Calu3 (cell line): ENCODE results near the gene CCDC148. TPM values are rescaled to one million over a fixed set of nuclear protein-coding genes. Genes with fewer than 3 reads are reported as not detected.

Source experiments
- BruUV-seq: library from RNA; stranded (reverse); fragments of 400-500 nt; replicated peaks from 2 replicates; lab custom pipeline; 2021; lab: Mats Ljungman, UMichigan
- CTCF ChIA-PET: fragments of 300-600 bp; sonication (Branson Sonifier 250); formaldehyde crosslinking; loops from one replicate; lab custom pipeline; 2022; ENCODE audit warnings: antibody characterized with exemption; lab: Charles Lee
- DNase-seq: peaks from one replicate; pipeline ENCODE4 v3.0.0; 2022
- H3K27ac Mint-ChIP-seq: one replicate; pipeline ENCODE4 v1.8.0; 2022; ENCODE audit warnings: mixed read lengths; ENCODE audit not compliant: unreplicated experiment
- H3K27me3 Mint-ChIP-seq: one replicate; pipeline ENCODE4 v1.8.0; 2022; ENCODE audit warnings: mixed read lengths; ENCODE audit not compliant: unreplicated experiment
- H3K36me3 Mint-ChIP-seq: one replicate; pipeline ENCODE4 v1.8.0; 2022; ENCODE audit warnings: mild to moderate bottlenecking, moderate library complexity, mixed read lengths; ENCODE audit not compliant: insufficient read depth, unreplicated experiment
- H3K4me1 Mint-ChIP-seq: one replicate; pipeline ENCODE4 v1.8.0; 2022; ENCODE audit warnings: mild to moderate bottlenecking, low read depth, mixed read lengths; ENCODE audit not compliant: unreplicated experiment
- H3K4me3 Mint-ChIP-seq: one replicate; pipeline ENCODE4 v1.8.0; 2022; ENCODE audit warnings: mild to moderate bottlenecking, low read depth, moderate library complexity, mixed read lengths; ENCODE audit not compliant: unreplicated experiment
- H3K9me3 Mint-ChIP-seq: one replicate; pipeline ENCODE4 v1.8.0; 2022; ENCODE audit warnings: low read depth, mixed read lengths; ENCODE audit not compliant: unreplicated experiment
- intact Hi-C: fragments of 100-400 bp; cut with micrococcal nuclease; formaldehyde crosslinking; loops from one replicate; pipeline ENCODE4 v1.10.0; 2022; ENCODE audit not compliant: unreplicated experiment
- total RNA-seq: library from RNA; stranded (reverse); gene quantifications from 2 replicates; pipeline ENCODE4 v1.2.3, GENCODE V29; 2022
- TF ChIP-seq, protein P1 (sequence below): fragments of 200-600 bp; IDR thresholded peaks from one replicate; pipeline ENCODE4 v1.8.0; 2022; ENCODE audit warnings: antibody characterized with exemption; ENCODE audit not compliant: unreplicated experiment

The CCDC148 gene
- total RNA-seq, 1 experiment from 2014 or later: 5.1 TPM

DNA sequence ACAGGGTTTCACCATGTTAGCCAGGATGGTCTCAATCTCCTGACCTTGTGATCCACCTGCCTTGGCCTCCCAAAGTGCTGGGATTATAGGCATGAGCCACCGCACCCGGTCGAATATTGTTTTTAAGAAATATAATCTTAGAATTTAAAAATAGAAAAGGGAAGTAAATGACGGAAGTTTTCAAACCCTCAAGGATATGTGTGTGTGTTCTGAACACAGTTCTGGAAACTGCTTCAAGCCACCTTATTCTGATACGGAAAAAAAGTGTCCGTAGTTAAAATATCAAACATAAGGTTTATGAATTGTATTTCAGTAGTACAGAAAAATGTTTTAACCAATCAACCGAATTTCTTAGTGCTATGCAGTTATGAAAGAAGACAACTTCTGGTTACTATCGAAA, 239.0 kb downstream of the CCDC148 start:
- no TSS peak for BruUV-seq
- CTCF ChIA-PET: no interaction called here
- Mint-ChIP-seq H3K9me3 (peaks cover 3% of the 10 kb centered on the region), H3K4me3 (no peak overlapping the region), H3K27me3 (no peaks in the 10 kb centered on the region), H3K36me3 (no peaks in the 10 kb centered on the region), H3K27ac (no peak overlapping the region), H3K4me1 (peaks cover 8% of the 10 kb centered on the region)
- intact Hi-C loops: no loop called here
- no peak for DNase-seq
- TF ChIP-seq, protein P1, sequence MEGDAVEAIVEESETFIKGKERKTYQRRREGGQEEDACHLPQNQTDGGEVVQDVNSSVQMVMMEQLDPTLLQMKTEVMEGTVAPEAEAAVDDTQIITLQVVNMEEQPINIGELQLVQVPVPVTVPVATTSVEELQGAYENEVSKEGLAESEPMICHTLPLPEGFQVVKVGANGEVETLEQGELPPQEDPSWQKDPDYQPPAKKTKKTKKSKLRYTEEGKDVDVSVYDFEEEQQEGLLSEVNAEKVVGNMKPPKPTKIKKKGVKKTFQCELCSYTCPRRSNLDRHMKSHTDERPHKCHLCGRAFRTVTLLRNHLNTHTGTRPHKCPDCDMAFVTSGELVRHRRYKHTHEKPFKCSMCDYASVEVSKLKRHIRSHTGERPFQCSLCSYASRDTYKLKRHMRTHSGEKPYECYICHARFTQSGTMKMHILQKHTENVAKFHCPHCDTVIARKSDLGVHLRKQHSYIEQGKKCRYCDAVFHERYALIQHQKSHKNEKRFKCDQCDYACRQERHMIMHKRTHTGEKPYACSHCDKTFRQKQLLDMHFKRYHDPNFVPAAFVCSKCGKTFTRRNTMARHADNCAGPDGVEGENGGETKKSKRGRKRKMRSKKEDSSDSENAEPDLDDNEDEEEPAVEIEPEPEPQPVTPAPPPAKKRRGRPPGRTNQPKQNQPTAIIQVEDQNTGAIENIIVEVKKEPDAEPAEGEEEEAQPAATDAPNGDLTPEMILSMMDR: no peak

- no TSS peak for BruUV-seq
- DNase-seq: no peak
- CTCF ChIA-PET: interaction anchor here (0.6 to 1.1 kb wide), 2 partner anchors 12 to 274 kb away, joined by 3 read pairs; no protein-coding TSS in a partner anchor
Observed at GRCh38 chr2:158214431-158214830, 242.1 kb downstream of the CCDC148 start.

DNA sequence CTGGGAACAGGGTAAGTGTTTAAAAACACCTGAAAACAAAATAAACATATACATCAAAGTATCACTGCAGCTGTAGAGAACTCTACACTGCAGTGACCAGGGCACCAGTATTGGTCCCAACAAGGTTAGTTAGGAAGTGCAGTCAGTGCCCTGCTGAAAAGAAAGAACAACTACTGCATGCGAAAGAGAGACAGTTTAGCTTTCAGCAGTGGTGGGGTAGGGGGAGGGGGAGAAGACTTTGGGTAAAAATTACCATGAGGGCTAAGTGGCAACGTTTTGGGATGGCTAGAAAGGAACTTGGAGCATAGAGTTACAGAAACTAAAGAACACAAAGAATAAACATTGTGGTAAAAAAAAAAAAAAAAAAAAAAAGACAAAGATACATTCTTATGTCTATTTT, 242.8 kb downstream of the CCDC148 start:
- no TSS peak for BruUV-seq
- Mint-ChIP-seq H3K27ac (no peak overlapping the region), H3K9me3 (no peaks in the 10 kb centered on the region), H3K4me1 (peaks cover 8% of the 10 kb centered on the region), H3K27me3 (no peaks in the 10 kb centered on the region), H3K36me3 (no peaks in the 10 kb centered on the region), H3K4me3 (no peak overlapping the region)
- intact Hi-C loops: no loop called here
- TF ChIP-seq, protein P1: no peak
- no peak for DNase-seq
- CTCF ChIA-PET: interaction anchor here (0.6 to 1.1 kb wide), 2 partner anchors 11 to 274 kb away, joined by 3 read pairs; no protein-coding TSS in a partner anchor

More at GRCh38 chr2:158214431-158214830, 242.1 kb downstream of the CCDC148 start:
- no peaks in the 10 kb centered on the region for H3K36me3 Mint-ChIP-seq
- intact Hi-C loops: no loop called here
- H3K27ac Mint-ChIP-seq: no peak overlapping the region
- H3K27me3 Mint-ChIP-seq: no peaks in the 10 kb centered on the region
- peaks cover 8% of the 10 kb centered on the region for H3K4me1 Mint-ChIP-seq
- TF ChIP-seq, protein P1: no peak
- H3K4me3 Mint-ChIP-seq: no peak overlapping the region
- no peaks in the 10 kb centered on the region for H3K9me3 Mint-ChIP-seq

DNA sequence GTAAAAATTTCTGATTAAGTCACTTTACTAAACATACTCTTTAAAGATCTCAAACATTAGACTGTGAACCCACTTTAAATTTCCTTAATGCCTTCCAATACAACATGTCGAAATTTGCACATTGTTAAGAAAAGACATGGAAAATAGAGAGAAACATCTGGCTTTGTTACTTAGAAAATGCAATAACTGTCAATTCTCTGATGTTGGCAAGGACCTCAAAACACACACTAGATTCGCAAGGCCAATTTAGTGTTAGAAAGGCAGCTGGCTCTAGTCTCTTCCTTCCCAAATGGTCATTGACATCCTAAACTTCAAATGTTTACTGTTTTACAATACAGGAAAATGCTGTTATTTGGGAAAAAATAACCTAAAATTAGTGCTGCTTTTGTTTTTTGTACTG, 244.3 kb downstream of the CCDC148 start:
- no TSS peak for BruUV-seq
- TF ChIP-seq, protein P1: no peak
- DNase-seq: no peak
- no peaks in the 10 kb centered on the region for H3K9me3 Mint-ChIP-seq
- no peak overlapping the region for H3K27ac Mint-ChIP-seq
- H3K4me3 Mint-ChIP-seq: no peak overlapping the region
- intact Hi-C loops: no loop called here
- H3K36me3 Mint-ChIP-seq: no peaks in the 10 kb centered on the region
- H3K4me1 Mint-ChIP-seq: peaks cover 8% of the 10 kb centered on the region
- CTCF ChIA-PET: no interaction called here
- H3K27me3 Mint-ChIP-seq: no peaks in the 10 kb centered on the region
